ENCODE data around the gene DEPDC5.
"Not testable (repeated sequence)": the region's sequence is repeated elsewhere in the genome, so short reads cannot be mapped to it uniquely, and the experiment has no call there.

The DEPDC5 gene

GRCh38 chr22:31750365-31751284 lies 3.2 kb upstream of the DEPDC5 start:
- no peak for DNase-seq

GRCh38 chr22:31752096-31752847 lies 1.5 kb upstream of the DEPDC5 start:
- no peak for DNase-seq

GRCh38 chr22:31753005-31753633 lies 700 bp upstream of the DEPDC5 start:
- DNase-seq: peak; percentile 48

- no peak for DNase-seq
These were observed 994 bp downstream of the DEPDC5 start for GRCh38 chr22:31754813-31755212.

- no peak for DNase-seq
These were observed 3.4 kb downstream of the DEPDC5 start for GRCh38 chr22:31757265-31757664.

GRCh38 chr22:31758860-31759259 lies 5.0 kb downstream of the DEPDC5 start:
- not testable (repeated sequence) for DNase-seq

- DNase-seq: no peak
These were observed 11.0 kb downstream of the DEPDC5 start for GRCh38 chr22:31764785-31765184.

- DNase-seq: no peak
These were observed 14.7 kb downstream of the DEPDC5 start for GRCh38 chr22:31768422-31769059.

GRCh38 chr22:31773416-31773815 lies 19.6 kb downstream of the DEPDC5 start:
- no peak for DNase-seq

GRCh38 chr22:31776231-31776630 lies 22.4 kb downstream of the DEPDC5 start:
- no peak for DNase-seq

- no peak for DNase-seq
These were observed 36.0 kb downstream of the DEPDC5 start for GRCh38 chr22:31789803-31790202.

GRCh38 chr22:31790240-31790639 lies 36.4 kb downstream of the DEPDC5 start:
- DNase-seq: no peak

GRCh38 chr22:31799358-31799757 lies 45.5 kb downstream of the DEPDC5 start:
- DNase-seq: not testable (repeated sequence)

- peak; percentile 53 for DNase-seq
These were observed 46.2 kb downstream of the DEPDC5 start for GRCh38 chr22:31800065-31800464.

- DNase-seq: not testable (repeated sequence)
These were observed 47.0 kb downstream of the DEPDC5 start for GRCh38 chr22:31800861-31801260.

- no peak for DNase-seq
These were observed 48.8 kb downstream of the DEPDC5 start for GRCh38 chr22:31802575-31802974.

- no peak for DNase-seq
These were observed 52.9 kb downstream of the DEPDC5 start for GRCh38 chr22:31806751-31807150.

GRCh38 chr22:31812977-31813605 lies 59.3 kb downstream of the DEPDC5 start:
- DNase-seq: no peak

GRCh38 chr22:31813898-31814297 lies 60.1 kb downstream of the DEPDC5 start:
- not testable (repeated sequence) for DNase-seq

- DNase-seq: no peak
These were observed 61.1 kb downstream of the DEPDC5 start for GRCh38 chr22:31814942-31815341.

- DNase-seq: not testable (repeated sequence)
These were observed 61.6 kb downstream of the DEPDC5 start for GRCh38 chr22:31815383-31815814.

- DNase-seq: no peak
These were observed 62.9 kb downstream of the DEPDC5 start for GRCh38 chr22:31816750-31817149.
